Activated T-helper 1 cell treated with anti-CD3 and anti-CD28 coated beads, Interleukin-12 subunit alpha, Interleukin-12 subunit beta, Interleukin-2, Interleukin-4 antibody, amounts not matched to agents 30 ng/mL and 10 ng/mL and 1 ng/mL, durations not matched to agents 14 hours and 24 hours and 36 hours (primary cell): ENCODE measurements around the gene PTPN7. TPM values are rescaled to one million over a fixed set of nuclear protein-coding genes. Genes with fewer than 3 reads are reported as not detected.

Experiments used
- DNase-seq: peaks from one replicate; pipeline ENCODE4 v3.0.0; 2021; ENCODE audit warnings: low spot score
- H3K27ac Mint-ChIP-seq: one replicate; pipeline ENCODE4 v1.8.0; 2021; ENCODE audit warnings: mild to moderate bottlenecking, mixed read lengths
- H3K27me3 Mint-ChIP-seq: one replicate; pipeline ENCODE4 v1.8.0; 2022; ENCODE audit warnings: mild to moderate bottlenecking, moderate library complexity, mixed read lengths; ENCODE audit not compliant: insufficient read depth
- H3K36me3 Mint-ChIP-seq: one replicate; pipeline ENCODE4 v1.8.0; 2021; ENCODE audit warnings: low read depth, mixed read lengths
- H3K4me1 Mint-ChIP-seq: one replicate; pipeline ENCODE4 v1.8.0; 2021; ENCODE audit warnings: low read depth, mixed read lengths
- H3K4me3 Mint-ChIP-seq: one replicate; pipeline ENCODE4 v1.8.0; 2021; ENCODE audit warnings: mild to moderate bottlenecking, moderate library complexity, mixed read lengths
- H3K9me3 Mint-ChIP-seq: one replicate; pipeline ENCODE4 v1.8.0; 2021; ENCODE audit warnings: mixed read lengths
- intact Hi-C: fragments of 100-400 bp; cut with micrococcal nuclease; formaldehyde crosslinking; loops from one replicate; pipeline ENCODE4 v1.15.1; 2024
- total RNA-seq: library from RNA; stranded (reverse); gene quantifications from 2 replicates; pipeline ENCODE4 v1.2.3, GENCODE V29; 2022

The PTPN7 gene
- total RNA-seq, 1 donor from 2014 or later = 597 TPM

DNA sequence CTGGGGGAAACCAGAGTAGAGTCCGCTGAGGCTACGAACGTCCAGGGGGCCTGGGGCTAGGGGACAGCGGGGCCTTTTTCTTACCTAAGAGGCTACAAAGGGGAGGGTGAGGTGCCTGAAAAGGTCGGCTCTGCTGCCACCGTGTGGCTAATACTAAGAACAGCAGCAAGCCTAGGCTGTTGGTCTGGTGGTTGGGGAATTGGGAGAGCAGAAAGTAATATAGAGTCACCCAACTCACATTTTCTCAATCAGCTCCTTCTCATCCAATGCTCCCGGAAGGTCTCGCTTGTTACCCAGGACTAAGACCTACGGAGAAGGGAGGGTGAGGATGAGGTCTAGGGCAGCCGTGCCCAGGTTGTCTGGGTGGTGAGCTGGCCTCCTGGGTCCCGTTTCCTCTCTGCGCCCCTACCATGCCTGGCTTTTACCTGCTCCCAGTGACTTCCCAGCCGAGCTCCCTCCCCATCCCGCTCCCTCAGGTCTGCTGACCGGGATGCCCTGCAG lies 25.1 kb downstream of the PTPN7 start:
- DNase-seq = peak; percentile 24
- intact Hi-C loops = loop anchor here (1.0 kb wide), 4 partner anchors 8 to 239 kb away; no protein-coding TSS in a partner anchor
- no peaks in the 10 kb centered on the region for H3K9me3 Mint-ChIP-seq
- no peak overlapping the region for H3K4me3 Mint-ChIP-seq
- peaks cover 10% of the 10 kb centered on the region for H3K36me3 Mint-ChIP-seq
- no peak overlapping the region for H3K27ac Mint-ChIP-seq
- no peaks in the 10 kb centered on the region for H3K27me3 Mint-ChIP-seq
- no peaks in the 10 kb centered on the region for H3K4me1 Mint-ChIP-seq

DNA sequence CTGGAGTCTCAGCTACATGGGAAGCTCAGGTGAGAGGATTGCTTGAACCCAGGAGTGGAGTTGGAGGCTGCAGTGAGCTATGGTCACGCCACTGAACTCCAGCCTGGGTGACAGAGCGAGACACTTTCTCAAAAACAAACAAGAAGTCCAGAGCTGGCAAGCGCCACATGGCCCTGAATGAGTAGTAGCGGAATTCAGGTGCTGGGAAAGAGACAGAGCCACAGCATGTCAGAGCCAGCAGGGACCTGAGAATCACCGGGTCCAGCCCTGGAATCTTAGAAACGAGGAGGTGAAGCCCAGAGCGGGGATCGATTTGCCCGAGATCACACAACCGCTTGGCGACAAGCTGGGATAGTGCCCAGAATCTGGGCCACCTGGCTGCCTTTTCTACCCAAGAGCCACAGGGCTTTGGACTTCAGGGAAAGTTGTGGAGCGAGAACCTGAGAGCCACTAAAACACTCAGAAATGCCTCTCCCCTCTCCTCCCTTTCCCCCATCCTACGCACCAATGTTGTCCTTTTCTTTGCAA lies 25.7 kb downstream of the PTPN7 start:
- no peak for DNase-seq
- H3K4me3 Mint-ChIP-seq = no peak overlapping the region
- no peaks in the 10 kb centered on the region for H3K4me1 Mint-ChIP-seq
- H3K27ac Mint-ChIP-seq = no peak overlapping the region
- H3K9me3 Mint-ChIP-seq = no peaks in the 10 kb centered on the region
- no peaks in the 10 kb centered on the region for H3K27me3 Mint-ChIP-seq
- intact Hi-C loops = loop anchor here (1.0 kb wide), 4 partner anchors 9 to 238 kb away; no protein-coding TSS in a partner anchor
- H3K36me3 Mint-ChIP-seq = peaks cover 10% of the 10 kb centered on the region

DNA sequence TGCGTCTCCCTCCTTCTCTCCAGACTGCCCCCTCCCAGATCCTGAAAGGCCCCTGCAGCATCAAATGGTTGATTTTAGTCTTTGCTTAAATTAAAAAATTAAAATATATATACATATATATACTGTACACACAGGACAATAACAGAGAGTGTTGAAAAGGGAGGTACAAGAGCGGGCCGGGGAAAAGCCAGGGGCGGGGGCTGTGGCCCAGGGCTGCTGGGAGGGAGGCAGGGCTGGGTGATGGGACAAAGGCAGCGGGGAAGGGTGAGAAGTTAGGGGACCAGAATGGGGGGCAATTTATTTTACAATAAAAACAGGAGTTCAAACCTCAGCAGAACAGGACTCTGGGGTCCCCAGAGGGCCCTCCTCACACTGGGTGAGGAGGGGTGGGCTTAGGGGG lies 26.4 kb downstream of the PTPN7 start:
- intact Hi-C loops = no loop called here
- Mint-ChIP-seq H3K4me3 (no peak overlapping the region), H3K27ac (no peak overlapping the region), H3K4me1 (no peaks in the 10 kb centered on the region), H3K36me3 (peaks cover 10% of the 10 kb centered on the region), H3K27me3 (no peaks in the 10 kb centered on the region), H3K9me3 (no peaks in the 10 kb centered on the region)
- DNase-seq = no peak

DNA sequence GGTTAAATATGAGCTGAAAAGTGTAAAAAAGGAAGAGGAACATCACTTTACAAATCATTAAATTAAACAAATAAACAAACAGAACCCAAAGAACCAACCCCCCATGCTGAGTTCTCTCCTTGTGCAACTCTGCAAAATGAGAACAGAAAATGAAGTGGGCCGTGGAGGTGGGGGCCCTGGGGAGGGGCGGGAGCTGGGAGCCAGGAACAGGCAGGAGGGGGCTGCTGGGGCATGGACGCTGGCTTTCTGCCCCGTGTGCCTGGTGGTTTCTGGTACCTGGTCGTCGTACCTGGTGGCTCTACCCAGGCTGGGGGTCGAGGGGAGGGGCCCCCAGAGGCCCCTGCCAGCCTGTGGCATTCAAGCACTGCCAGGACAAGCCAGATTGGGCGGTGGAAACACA lies 26.9 kb downstream of the PTPN7 start:
- peaks cover 8% of the 10 kb centered on the region for H3K36me3 Mint-ChIP-seq
- no peaks in the 10 kb centered on the region for H3K27me3 Mint-ChIP-seq
- intact Hi-C loops = no loop called here

DNA sequence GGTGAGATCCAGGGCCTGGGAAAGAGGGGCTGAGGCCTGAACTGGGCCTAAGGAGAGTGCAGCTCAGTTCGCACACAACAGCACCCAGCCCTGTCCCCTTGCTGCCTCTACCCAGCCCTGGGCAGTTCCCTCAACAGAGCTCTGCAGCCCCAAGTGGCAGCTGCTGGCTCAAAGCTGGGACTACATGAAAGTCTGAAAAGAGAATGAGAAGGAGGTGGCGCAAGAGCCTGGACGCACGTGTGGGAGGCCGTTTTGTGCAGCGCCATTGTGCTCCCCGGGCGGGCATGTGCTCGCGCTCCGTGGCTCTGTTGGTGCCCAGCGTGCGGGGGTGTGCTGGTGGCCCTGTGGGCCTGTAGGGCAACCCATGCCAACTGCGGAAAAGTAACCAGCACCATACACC lies 27.4 kb downstream of the PTPN7 start:
- no peak overlapping the region for H3K4me3 Mint-ChIP-seq
- no peaks in the 10 kb centered on the region for H3K4me1 Mint-ChIP-seq
- DNase-seq = no peak
- no peak overlapping the region for H3K27ac Mint-ChIP-seq
- intact Hi-C loops = no loop called here
- H3K27me3 Mint-ChIP-seq = no peaks in the 10 kb centered on the region
- H3K9me3 Mint-ChIP-seq = no peaks in the 10 kb centered on the region
- peaks cover 5% of the 10 kb centered on the region for H3K36me3 Mint-ChIP-seq

More for the DNA sequence above, 26.9 kb downstream of the PTPN7 start:
- H3K9me3 Mint-ChIP-seq = no peaks in the 10 kb centered on the region
- DNase-seq = no peak
- H3K4me3 Mint-ChIP-seq = no peak overlapping the region
- H3K4me1 Mint-ChIP-seq = no peaks in the 10 kb centered on the region
- H3K27ac Mint-ChIP-seq = no peak overlapping the region

DNA sequence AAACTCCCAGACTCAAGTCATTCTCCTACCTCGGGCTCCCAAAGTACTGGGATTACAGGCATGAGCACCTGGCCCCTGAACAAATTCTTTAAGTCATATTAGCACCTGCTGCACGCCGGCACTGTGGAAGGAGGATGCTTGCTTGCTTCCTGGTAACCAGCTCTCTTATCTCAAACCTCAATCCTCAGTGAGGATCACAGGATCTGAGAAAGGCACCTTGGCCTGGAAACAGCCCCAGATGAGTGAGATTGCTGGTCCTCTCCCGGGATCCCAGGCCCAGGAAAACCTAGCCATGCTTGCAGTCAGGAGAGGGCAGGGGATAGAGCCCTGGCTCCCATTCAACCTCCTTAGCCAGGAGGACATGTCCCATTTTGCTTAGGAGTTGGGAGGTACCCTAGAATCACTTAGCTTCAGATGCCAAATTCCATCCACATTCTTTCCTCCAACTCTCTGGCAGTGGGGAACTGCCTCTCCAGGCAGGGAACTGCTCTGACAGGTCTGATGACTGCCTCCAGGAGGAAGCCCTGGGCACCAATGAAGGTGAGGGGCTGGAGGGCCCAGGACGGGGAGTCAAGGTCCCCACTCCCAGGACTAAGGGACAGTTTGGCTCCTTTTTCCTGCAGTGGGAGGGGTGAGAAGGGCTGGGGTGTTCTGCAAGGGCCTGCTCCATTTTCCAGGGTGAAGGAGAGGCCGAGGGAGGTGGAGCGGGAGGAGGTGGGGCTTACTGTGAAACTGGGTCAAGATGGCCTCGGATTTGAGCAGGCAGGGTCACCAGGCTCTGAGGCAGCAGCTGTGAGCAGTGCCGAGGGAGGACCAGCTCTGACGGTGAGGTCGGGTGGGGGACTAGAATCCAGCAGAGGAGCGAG lies 28.2 kb downstream of the PTPN7 start:
- intact Hi-C loops = no loop called here
- no peak for DNase-seq
- no peaks in the 10 kb centered on the region for H3K4me1 Mint-ChIP-seq
- no peak overlapping the region for H3K4me3 Mint-ChIP-seq
- H3K36me3 Mint-ChIP-seq = peaks cover 5% of the 10 kb centered on the region
- H3K9me3 Mint-ChIP-seq = no peaks in the 10 kb centered on the region
- peaks cover under 1% of the 10 kb centered on the region for H3K27me3 Mint-ChIP-seq
- no peak overlapping the region for H3K27ac Mint-ChIP-seq

DNA sequence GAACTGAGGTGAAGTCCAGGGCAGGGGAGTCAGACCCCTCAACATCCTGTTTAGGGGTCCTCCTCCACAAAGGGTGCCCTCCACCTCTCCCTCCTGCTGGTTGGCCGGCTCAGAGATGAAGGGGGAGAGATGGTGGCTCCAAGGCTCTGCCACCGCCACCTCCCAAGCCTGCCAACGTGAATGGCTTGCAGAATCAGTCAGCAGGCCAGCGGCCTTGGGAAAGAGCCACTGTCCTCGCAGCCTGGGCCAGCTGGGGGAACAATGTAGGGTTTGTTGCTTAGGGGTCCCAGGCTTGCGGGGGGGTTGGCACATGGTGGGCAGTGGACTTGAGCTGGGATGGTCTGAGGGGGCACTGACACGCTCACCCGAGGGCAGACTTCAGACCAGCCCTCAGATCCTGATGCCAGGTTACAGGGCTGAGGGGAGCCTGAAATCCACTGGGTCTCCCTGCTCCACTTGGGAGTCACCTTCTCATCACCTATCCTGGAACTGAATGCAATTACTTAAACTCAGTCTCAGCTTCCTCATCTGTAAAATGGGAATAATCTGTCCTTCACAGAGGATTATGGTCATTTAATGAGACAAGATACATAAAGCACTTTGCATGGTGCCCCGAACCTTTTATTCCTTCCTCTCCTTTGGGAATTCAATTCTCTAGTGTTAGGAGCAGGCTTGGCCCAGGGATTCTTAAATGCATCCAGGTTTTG lies 29.4 kb downstream of the PTPN7 start:
- peaks cover 5% of the 10 kb centered on the region for H3K36me3 Mint-ChIP-seq
- no peaks in the 10 kb centered on the region for H3K4me1 Mint-ChIP-seq
- DNase-seq = no peak
- no peak overlapping the region for H3K4me3 Mint-ChIP-seq
- intact Hi-C loops = no loop called here
- H3K27ac Mint-ChIP-seq = no peak overlapping the region
- H3K9me3 Mint-ChIP-seq = no peaks in the 10 kb centered on the region
- peaks cover 2% of the 10 kb centered on the region for H3K27me3 Mint-ChIP-seq

DNA sequence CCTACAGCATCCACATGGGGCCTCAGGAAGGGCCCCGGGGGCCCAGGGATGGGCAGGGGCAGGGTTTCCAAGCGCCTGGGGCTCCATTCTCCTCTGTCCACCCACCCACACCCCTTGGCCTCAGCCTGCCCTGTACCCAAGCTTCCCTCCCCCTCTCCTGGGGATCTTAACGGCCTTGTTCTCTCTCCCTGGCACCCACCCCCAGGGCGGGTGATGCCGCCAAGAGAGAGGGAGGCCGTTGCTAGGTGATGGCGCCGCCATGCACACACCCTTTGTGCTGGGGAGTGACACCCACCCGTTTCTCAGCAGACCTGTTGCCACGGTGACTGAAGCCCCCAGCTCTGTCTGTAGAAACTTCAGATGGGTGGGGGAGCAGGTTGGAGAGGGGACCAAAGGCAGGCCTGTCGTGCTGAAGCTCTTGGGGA lies 30.1 kb downstream of the PTPN7 start:
- Mint-ChIP-seq H3K27ac (no peak overlapping the region), H3K4me3 (no peak overlapping the region), H3K9me3 (no peaks in the 10 kb centered on the region), H3K4me1 (no peaks in the 10 kb centered on the region), H3K27me3 (peaks cover 3% of the 10 kb centered on the region), H3K36me3 (peaks cover 5% of the 10 kb centered on the region)
- no peak for DNase-seq
- intact Hi-C loops = no loop called here

DNA sequence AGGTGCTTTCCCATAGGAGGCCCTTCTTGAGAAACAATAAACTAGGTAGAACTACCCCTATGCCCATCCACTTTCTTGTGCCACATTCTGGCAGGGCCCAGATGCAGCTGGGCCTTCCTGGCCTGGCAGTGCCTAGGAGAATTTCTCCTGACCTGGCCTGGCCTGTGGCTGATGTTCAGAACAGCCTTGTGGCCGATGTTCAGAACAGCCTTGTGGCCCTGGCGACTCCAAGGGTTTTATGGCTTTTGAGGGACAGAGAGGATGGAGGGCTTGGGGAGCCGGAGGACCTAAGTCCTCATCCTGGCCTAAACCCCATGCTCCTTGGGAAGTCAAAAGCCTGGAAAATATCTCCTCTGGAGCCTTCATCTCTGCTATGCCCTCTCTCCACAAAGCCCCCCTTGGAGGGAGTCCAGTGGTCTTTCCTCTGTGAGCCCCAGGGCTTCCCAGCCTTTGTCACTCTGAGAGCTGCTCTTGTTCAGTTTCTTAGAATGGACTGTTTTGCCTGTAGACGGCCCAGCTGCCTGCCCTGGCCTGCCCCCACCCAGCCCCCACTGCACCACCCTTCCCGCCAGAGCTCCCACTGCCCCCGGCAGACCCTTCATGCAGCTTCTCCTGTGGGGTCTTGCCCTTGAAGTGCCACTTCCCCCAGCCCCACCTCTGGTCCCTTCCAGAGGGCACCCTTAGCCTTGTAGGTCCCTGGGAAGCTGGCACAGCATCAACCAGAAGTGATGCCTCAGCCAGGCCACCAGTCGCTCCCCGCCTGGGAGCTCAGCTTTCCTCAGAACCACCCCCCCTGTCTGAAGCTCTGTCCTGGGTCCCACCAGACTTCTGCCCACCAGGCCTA lies 30.7 kb downstream of the PTPN7 start:
- Mint-ChIP-seq H3K4me3 (no peak overlapping the region), H3K36me3 (peaks cover 3% of the 10 kb centered on the region), H3K4me1 (no peaks in the 10 kb centered on the region), H3K27ac (no peak overlapping the region), H3K9me3 (no peaks in the 10 kb centered on the region), H3K27me3 (peaks cover 6% of the 10 kb centered on the region)
- intact Hi-C loops = no loop called here
- DNase-seq = no peak

DNA sequence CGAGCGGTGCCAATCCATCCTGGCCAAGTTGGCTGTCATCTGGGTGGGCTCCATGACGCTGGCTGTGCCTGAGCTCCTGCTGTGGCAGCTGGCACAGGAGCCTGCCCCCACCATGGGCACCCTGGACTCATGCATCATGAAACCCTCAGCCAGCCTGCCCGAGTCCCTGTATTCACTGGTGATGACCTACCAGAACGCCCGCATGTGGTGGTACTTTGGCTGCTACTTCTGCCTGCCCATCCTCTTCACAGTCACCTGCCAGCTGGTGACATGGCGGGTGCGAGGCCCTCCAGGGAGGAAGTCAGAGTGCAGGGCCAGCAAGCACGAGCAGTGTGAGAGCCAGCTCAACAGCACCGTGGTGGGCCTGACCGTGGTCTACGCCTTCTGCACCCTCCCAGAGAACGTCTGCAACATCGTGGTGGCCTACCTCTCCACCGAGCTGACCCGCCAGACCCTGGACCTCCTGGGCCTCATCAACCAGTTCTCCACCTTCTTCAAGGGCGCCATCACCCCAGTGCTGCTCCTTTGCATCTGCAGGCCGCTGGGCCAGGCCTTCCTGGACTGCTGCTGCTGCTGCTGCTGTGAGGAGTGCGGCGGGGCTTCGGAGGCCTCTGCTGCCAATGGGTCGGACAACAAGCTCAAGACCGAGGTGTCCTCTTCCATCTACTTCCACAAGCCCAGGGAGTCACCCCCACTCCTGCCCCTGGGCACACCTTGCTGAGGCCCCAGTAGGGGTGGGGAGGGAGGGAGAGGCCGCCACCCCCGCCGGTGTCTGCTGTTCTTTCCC lies 32.4 kb downstream of the PTPN7 start:
- Mint-ChIP-seq H3K4me3 (no peak overlapping the region), H3K9me3 (no peaks in the 10 kb centered on the region), H3K4me1 (no peaks in the 10 kb centered on the region), H3K27ac (no peak overlapping the region), H3K27me3 (peaks cover 8% of the 10 kb centered on the region), H3K36me3 (no peaks in the 10 kb centered on the region)
- intact Hi-C loops = no loop called here
- no peak for DNase-seq

DNA sequence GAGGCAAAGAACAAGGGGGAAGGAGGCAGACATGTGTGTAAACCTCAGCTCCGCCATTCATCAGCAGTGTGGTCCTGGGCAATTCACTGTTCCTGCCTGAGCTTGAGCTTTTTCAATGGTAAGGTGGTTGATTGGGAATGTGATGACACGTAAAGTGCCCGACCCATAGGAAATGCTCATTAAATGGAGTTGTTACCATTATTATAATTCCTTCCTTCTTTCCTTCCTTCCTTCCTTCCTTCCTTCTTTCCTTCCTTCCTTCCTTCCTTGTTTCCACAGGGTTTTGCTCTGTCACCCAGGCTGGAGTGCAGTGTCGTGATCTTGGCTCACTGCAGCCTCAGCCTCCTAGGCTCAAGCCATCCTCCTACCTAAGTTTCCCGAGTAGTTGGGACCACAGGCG lies 33.3 kb downstream of the PTPN7 start:
- Mint-ChIP-seq H3K27ac (no peak overlapping the region), H3K4me1 (no peaks in the 10 kb centered on the region), H3K9me3 (no peaks in the 10 kb centered on the region), H3K27me3 (peaks cover 8% of the 10 kb centered on the region), H3K36me3 (no peaks in the 10 kb centered on the region), H3K4me3 (no peak overlapping the region)
- intact Hi-C loops = no loop called here
- no peak for DNase-seq

DNA sequence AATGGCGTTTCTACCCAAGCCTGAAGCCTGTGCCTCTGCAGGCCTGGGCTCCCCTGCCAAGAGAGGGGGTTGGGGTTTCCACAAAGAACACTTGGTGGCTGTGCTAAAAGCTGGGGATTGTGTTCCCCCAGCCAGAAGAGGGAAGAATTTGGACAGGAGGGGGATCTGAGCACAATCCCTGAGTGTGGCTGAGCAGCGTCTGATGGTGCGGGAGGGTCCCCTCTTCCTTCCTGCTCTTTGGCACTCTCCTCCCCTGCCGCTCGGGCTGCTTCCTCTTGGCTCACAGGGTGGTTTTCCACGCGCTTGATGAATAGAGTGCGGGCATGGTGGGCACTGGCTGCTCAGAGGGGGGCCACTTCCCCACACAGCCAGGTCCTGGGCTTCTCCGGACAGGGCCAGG lies 34.0 kb downstream of the PTPN7 start:
- Mint-ChIP-seq H3K4me1 (no peaks in the 10 kb centered on the region), H3K27ac (no peak overlapping the region), H3K27me3 (peaks cover 8% of the 10 kb centered on the region), H3K9me3 (no peaks in the 10 kb centered on the region), H3K4me3 (no peak overlapping the region), H3K36me3 (no peaks in the 10 kb centered on the region)
- no peak for DNase-seq
- intact Hi-C loops = no loop called here
